ENCODE data around the gene ACTG2.

ACTG2 gene

GRCh38 chr2:73942664-73943063 lies 49.9 kb downstream of the ACTG2 start:
- TF ChIP-seq CTCF (conservative IDR thresholded peaks at IDR 0.05; ENCODE audit: control insufficient read depth, insufficient read depth, low read depth, low read length): no peak
- H3K4me3 ChIP-seq (ENCODE audit: control insufficient read depth, low read depth, low read length): no peak overlapping the region
- DNase-seq (ENCODE audit: low read depth): no peak

GRCh38 chr2:73944714-73945113 lies 51.9 kb downstream of the ACTG2 start:
- DNase-seq (ENCODE audit: low read depth): no peak
- TF ChIP-seq CTCF (conservative IDR thresholded peaks at IDR 0.05; ENCODE audit: control insufficient read depth, insufficient read depth, low read depth, low read length): no peak
- H3K4me3 ChIP-seq (ENCODE audit: control insufficient read depth, low read depth, low read length): no peak overlapping the region

DNA sequence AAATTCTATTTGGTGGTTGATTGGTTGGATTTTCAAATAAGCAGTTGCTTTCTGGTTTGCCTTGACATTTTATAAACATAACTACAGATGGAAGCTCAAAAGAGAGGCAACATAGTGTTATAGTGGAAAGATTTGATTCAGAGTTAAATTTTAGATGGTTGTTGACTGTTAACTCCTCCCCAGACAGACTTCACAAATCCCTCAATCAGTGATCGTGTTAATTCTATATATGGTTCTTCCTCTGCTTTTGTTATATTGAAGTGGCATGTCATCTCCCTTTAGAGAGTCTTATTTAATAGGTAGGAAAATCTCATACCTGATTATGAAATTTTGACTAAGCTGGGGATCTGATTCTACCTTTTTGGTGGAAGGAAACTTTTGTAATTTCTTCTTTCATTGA lies 53.4 kb downstream of the ACTG2 start:
- no peak overlapping the region for H3K4me3 ChIP-seq (ENCODE audit: control insufficient read depth, low read depth, low read length)
- TF ChIP-seq CTCF (conservative IDR thresholded peaks at IDR 0.05; ENCODE audit: control insufficient read depth, insufficient read depth, low read depth, low read length): no peak
- no peak for DNase-seq (ENCODE audit: low read depth)

DNA sequence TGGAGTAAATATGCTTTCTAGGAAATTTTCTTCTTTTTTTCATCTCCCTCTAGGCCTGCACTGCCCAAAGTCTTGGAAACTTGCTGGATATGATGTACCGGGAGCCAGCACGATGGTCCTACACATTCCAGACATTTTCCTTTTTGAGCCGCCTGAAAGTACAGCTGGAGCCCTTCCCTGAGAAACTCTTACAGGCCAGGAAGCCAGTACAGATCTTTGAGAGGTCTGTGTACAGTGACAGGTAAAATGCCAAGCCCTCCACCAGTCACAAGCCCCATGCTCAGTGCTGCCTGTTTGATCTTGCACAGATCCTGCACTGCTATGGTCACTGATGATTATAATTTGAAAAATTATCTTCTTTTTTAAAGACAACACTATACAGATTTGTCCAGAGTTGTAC lies 53.9 kb downstream of the ACTG2 start:
- no peak for DNase-seq (ENCODE audit: low read depth)
- H3K4me3 ChIP-seq (ENCODE audit: control insufficient read depth, low read depth, low read length): no peak overlapping the region
- no peak for TF ChIP-seq CTCF (conservative IDR thresholded peaks at IDR 0.05; ENCODE audit: control insufficient read depth, insufficient read depth, low read depth, low read length)

- no peak overlapping the region for H3K4me3 ChIP-seq (ENCODE audit: control insufficient read depth, low read depth, low read length)
- TF ChIP-seq CTCF (conservative IDR thresholded peaks at IDR 0.05; ENCODE audit: control insufficient read depth, insufficient read depth, low read depth, low read length): no peak
- DNase-seq (ENCODE audit: low read depth): no peak
These were observed 54.7 kb downstream of the ACTG2 start for GRCh38 chr2:73947412-73948018.

DNA sequence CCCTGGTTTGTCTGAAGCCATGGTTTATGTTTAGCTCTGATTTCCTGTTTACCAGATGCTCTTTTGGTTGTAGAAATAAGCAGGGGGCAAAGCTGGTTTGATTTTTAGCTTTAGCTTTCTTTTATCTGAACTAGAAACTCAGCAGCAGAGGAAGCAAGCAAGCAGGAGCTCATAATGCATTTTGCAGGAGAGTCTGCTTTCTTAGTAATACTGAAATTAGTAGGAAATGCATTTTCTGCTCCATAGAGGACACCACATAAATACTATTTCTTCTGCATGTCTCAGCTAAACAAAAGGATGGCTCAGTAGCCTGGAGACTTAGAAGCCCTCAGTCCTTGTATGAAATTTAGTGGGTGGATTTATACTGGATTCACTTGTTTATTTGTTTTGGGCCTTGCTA lies 57.0 kb downstream of the ACTG2 start:
- no peak for TF ChIP-seq CTCF (conservative IDR thresholded peaks at IDR 0.05; ENCODE audit: control insufficient read depth, insufficient read depth, low read depth, low read length)
- DNase-seq (ENCODE audit: low read depth): no peak
- no peak overlapping the region for H3K4me3 ChIP-seq (ENCODE audit: control insufficient read depth, low read depth, low read length)
